ENCODE data around the gene MSI1. TPM values are rescaled to one million over a fixed set of nuclear protein-coding genes. Genes with fewer than 3 reads are reported as not detected.

MSI1 gene
- 2.6 TPM for total RNA-seq

- DNase-seq (ENCODE audit: low spot score), result no peak
Measured at GRCh38 chr12:120368789-120369602, at the start of gene MSI1. MSI1 (minus strand) TSS chr12:120369164; CDS start chr12:120369091, 73 bp downstream.

- DNase-seq (ENCODE audit: low spot score), result no peak
Measured at GRCh38 chr12:120417917-120418580, 49.1 kb upstream of the MSI1 start.

- DNase-seq (ENCODE audit: low spot score), result no peak
Measured at GRCh38 chr12:120416490-120417216, 47.7 kb upstream of the MSI1 start.

GRCh38 chr12:120413901-120414695 is 45.1 kb upstream of the MSI1 start:
- no peak for DNase-seq (ENCODE audit: low spot score)

- DNase-seq (ENCODE audit: low spot score), result no peak
Measured at GRCh38 chr12:120412421-120412820, 43.5 kb upstream of the MSI1 start.

GRCh38 chr12:120408771-120409170 is 39.8 kb upstream of the MSI1 start:
- no peak for DNase-seq (ENCODE audit: low spot score)

- DNase-seq (ENCODE audit: low spot score), result no peak
Measured at GRCh38 chr12:120406553-120406952, 37.6 kb upstream of the MSI1 start.

GRCh38 chr12:120406069-120406468 is 37.1 kb upstream of the MSI1 start:
- DNase-seq (ENCODE audit: low spot score), result no peak

GRCh38 chr12:120404271-120404670 is 35.3 kb upstream of the MSI1 start:
- no peak for DNase-seq (ENCODE audit: low spot score)

GRCh38 chr12:120403869-120404268 is 34.9 kb upstream of the MSI1 start:
- DNase-seq (ENCODE audit: low spot score), result no peak

GRCh38 chr12:120402217-120402616 is 33.3 kb upstream of the MSI1 start:
- DNase-seq (ENCODE audit: low spot score), result no peak

- DNase-seq (ENCODE audit: low spot score), result no peak
Measured at GRCh38 chr12:120399531-120399930, 30.6 kb upstream of the MSI1 start.

GRCh38 chr12:120397824-120398540 is 29.0 kb upstream of the MSI1 start:
- no peak for DNase-seq (ENCODE audit: low spot score)

GRCh38 chr12:120394483-120395367 is 25.8 kb upstream of the MSI1 start:
- DNase-seq (ENCODE audit: low spot score), result peak; percentile 29

- DNase-seq (ENCODE audit: low spot score), result no peak
Measured at GRCh38 chr12:120390540-120391120, 21.7 kb upstream of the MSI1 start.

GRCh38 chr12:120388691-120389481 is 19.9 kb upstream of the MSI1 start:
- no peak for DNase-seq (ENCODE audit: low spot score)

GRCh38 chr12:120381752-120382419 is 12.9 kb upstream of the MSI1 start:
- no peak for DNase-seq (ENCODE audit: low spot score)

- no peak for DNase-seq (ENCODE audit: low spot score)
Measured at GRCh38 chr12:120378036-120378435, 9.1 kb upstream of the MSI1 start.

All from mucosa of gallbladder (tissue), 1 donor.